Measurements from ENCODE around the gene VPS16.

- TF ChIP-seq POLR2A (IDR thresholded peaks at IDR 0.05; ENCODE audit: borderline replicate concordance, extremely low read depth, insufficient read depth, insufficient read length) (no peak), JUND (IDR thresholded peaks at IDR 0.05) (no peak), EZH2 (IDR thresholded peaks at IDR 0.05) (no peak)
- TF ChIP-seq, protein P1, sequence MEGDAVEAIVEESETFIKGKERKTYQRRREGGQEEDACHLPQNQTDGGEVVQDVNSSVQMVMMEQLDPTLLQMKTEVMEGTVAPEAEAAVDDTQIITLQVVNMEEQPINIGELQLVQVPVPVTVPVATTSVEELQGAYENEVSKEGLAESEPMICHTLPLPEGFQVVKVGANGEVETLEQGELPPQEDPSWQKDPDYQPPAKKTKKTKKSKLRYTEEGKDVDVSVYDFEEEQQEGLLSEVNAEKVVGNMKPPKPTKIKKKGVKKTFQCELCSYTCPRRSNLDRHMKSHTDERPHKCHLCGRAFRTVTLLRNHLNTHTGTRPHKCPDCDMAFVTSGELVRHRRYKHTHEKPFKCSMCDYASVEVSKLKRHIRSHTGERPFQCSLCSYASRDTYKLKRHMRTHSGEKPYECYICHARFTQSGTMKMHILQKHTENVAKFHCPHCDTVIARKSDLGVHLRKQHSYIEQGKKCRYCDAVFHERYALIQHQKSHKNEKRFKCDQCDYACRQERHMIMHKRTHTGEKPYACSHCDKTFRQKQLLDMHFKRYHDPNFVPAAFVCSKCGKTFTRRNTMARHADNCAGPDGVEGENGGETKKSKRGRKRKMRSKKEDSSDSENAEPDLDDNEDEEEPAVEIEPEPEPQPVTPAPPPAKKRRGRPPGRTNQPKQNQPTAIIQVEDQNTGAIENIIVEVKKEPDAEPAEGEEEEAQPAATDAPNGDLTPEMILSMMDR (IDR thresholded peaks at IDR 0.05 in 2 of 3, conservative IDR thresholded peaks at IDR 0.05 in 1 of 3; ENCODE audit: borderline replicate concordance in 1 of 3, insufficient read depth in 1 of 3, low read depth in 2 of 3, low read length in 2 of 3), result no peak
Measured at GRCh38 chr20:2794202-2794748, 46.3 kb upstream of the VPS16 start.
